Stimulated activated CD4-positive, alpha-beta T cell treated with anti-CD3 and anti-CD28 coated beads, Interleukin-1b, Interleukin-23, amount 100 ng/mL, for 48 hours (primary cell): ENCODE results near the gene SLC35F5.
"Not testable (repeated sequence)": the region's sequence is repeated elsewhere in the genome, so short reads cannot be mapped to it uniquely, and the experiment has no call there.

Experiments
- DNase-seq: peaks from one replicate; pipeline ENCODE4 v3.0.0-alpha.2; 2020

The SLC35F5 gene

DNA sequence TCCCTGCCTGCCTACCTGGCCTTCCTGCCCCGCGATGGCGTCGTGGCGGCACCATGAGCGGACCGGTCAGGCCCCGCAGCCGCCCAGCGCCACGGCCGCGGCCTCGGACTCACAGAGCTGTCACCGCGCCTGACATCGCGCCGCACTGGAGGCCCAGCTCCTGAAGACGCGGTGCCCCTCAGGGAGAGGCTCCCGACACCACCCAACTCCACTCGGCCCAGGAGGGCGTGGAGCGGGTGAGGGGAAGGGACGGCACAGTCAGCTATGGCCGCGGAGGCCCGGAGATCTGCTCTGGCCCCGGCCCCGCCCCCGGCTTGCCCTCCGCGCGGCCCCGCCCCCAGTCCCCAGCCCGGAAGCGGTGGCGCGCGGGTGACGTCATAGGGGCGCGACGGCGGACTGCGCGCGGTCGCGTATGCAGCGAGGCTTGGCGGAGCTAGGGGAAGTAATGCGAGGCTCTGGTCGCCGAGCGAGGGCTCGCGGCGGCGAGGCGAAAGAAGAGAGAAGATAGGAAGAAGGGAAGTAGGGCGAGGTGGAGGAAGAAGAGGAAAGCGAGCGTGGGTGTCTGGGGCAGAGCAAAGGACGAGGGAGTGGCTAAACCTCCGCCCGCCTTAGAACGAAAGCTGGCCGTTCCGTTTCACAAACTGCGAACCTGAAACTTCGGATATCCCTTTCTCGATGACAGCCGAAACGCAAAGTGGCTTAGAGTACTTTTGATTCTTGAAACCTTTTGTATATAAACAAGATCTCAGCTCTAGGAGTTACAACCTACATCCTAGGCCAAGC, at the start of gene SLC35F5:
Gene SLC35F5, minus strand, starts transcription at position 288 of the 783 bp plus-strand sequence. Its CDS starts 233 bp downstream, at position 55.
- DNase-seq: peak; percentile 92

GRCh38 chr2:113799375-113799774, 42.9 kb upstream of the SLC35F5 start:
- no peak for DNase-seq

- no peak for DNase-seq
Measured at GRCh38 chr2:113797237-113797636, 40.8 kb upstream of the SLC35F5 start.

GRCh38 chr2:113796592-113797175, 40.2 kb upstream of the SLC35F5 start:
- no peak for DNase-seq

- DNase-seq: no peak
Measured at GRCh38 chr2:113795405-113795920, 39.0 kb upstream of the SLC35F5 start.

- peak; percentile 10 for DNase-seq
Measured at GRCh38 chr2:113791697-113792590, 35.5 kb upstream of the SLC35F5 start.

DNA sequence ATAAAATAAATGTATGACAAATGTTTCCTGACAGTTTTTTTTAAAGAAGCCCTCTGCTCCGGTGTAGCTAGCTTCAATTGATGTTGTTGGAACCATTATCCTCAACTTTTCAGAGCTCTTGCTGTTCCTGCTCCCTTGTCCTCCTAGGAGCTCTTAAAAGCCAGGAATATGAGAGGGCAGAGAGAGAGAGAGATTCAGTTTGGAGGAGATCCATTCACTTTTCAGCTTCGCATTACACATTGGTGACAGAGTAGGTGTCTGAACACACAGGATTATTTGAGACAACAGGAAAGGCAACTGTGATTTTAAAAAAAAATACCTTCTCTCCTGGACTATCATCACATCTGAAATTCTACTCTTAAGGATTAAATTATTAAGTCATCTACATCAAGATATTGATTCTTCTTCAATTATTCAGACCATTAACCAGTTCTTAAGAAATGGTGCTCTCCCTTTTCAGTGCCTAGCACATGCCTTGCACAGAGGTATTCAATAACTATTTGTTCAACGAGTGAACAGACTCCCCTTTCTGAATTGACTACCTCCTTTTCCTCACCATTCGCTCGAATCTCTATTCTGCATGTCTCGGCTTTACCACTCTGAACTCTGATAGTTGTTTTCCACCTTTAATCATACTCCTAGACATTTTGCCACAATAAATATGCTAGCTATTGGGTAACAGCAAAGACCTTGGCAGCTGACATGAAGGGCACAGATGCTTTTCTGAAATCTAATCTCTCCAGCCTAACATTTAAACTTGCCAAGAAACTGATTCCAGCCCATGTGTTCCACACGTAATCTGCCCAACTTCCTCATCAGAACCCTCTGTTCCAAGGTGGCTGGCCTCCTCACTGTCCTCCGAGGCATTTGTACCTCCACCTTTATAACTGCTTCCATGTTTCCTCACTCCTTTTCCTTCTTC, 28.6 kb upstream of the SLC35F5 start:
- no peak for DNase-seq

- no peak for DNase-seq
Measured at GRCh38 chr2:113780472-113780871, 24.0 kb upstream of the SLC35F5 start.

- no peak for DNase-seq
Measured at GRCh38 chr2:113777371-113777770, 20.9 kb upstream of the SLC35F5 start.

GRCh38 chr2:113776949-113777348, 20.5 kb upstream of the SLC35F5 start:
- no peak for DNase-seq

DNA sequence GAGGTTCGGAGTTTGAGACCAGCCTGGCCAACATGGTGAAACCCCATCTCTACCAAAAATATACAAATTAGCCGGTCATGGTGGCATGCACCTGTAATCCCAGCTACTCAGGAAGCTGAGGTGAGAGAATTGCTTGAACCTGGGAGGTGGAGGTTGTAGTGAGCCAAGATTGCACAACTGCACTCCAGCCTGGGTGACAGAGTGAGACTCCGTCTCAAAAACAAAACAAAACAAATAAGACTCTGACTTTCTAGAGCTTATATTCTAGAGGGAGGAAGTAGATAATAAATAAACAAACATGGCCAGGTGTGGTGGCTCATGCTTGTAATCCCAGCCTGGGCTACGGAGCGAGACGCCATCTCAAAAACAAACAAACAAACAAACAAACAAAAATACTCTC, 18.2 kb upstream of the SLC35F5 start:
- not testable (repeated sequence) for DNase-seq

DNA sequence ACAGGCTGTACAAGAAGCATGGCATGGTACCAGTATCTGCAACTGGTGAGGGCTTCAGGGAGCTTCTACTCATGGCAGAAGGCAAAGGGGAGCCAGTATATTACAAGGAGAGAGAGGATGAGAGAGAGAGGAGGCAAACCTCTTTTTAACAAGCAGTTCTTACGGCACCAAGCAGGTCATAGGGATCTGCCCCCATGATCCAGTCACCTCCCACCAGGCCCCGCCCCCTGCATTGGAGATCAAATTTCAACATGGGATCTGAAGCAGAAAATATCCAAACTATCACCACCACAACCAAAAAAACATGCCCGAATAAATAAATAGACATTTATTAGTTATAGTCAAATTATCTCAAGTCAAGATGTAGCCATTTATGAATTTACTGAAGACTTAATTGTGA, 14.5 kb upstream of the SLC35F5 start:
- DNase-seq: no peak

DNA sequence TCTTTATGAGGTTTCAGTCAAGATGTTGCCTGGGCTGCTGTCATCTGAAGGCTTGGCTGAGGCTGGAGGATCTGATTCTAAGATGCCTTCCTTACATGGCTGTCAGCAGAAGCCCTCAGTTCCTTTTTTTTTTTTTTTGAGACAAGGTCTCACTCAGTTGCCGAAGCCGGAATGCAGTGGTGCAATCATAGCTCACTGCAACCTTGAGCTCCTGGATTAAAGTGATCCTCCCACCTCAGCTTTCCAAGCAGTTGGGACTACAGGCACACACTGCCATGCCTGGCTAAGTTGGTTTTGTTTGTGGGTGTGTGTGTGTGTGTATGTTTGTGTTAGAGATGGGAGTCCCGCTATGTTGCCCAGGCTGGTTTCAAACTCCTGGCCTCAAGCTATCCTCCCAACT, 13.1 kb upstream of the SLC35F5 start:
- DNase-seq: no peak

DNA sequence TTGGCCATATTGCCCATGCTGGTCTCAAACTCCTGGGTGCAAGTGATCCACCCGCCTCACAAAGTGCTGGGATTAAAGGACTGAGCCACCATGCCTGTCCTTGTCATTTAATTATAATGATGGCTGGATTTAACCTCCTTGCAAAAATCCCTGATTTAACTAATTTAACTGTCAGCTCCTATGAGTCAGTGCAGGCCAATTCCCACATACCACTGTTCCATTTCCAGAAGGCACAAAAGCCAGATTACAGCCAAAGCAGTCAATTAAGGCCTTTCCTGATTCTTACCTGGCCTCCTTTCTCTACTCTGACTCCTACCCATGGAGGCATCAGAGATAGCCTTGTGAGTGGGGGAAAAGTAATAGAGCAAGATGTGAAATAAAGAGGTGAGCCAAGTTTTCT, 12.3 kb upstream of the SLC35F5 start:
- DNase-seq: no peak

GRCh38 chr2:113767811-113768460, 11.5 kb upstream of the SLC35F5 start:
- DNase-seq: no peak

DNA sequence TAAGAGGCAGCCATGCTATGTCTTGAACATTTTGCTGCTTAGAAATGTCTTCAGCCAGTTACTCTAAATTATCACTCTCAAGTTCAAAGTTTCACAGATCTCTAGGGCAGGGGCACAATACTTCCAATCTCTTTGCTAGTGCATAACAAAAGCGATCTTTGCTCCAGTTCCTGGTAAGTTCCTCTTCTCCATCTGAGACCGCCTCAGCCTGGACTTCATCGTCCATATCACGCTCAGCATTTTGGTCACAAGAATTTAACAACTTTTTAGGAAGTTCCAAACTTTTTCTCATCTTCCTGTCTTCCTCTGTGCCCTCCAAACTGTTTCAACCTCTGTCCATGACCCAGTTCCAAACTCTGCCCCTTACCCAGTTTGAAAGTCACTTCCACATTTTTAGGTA, 8.8 kb upstream of the SLC35F5 start:
- no peak for DNase-seq

GRCh38 chr2:113762377-113763118, 6.1 kb upstream of the SLC35F5 start:
- no peak for DNase-seq

- DNase-seq: no peak
Measured at GRCh38 chr2:113760400-113760799, 4.0 kb upstream of the SLC35F5 start.

GRCh38 chr2:113757138-113757657, 756 bp upstream of the SLC35F5 start:
- DNase-seq: no peak

DNA sequence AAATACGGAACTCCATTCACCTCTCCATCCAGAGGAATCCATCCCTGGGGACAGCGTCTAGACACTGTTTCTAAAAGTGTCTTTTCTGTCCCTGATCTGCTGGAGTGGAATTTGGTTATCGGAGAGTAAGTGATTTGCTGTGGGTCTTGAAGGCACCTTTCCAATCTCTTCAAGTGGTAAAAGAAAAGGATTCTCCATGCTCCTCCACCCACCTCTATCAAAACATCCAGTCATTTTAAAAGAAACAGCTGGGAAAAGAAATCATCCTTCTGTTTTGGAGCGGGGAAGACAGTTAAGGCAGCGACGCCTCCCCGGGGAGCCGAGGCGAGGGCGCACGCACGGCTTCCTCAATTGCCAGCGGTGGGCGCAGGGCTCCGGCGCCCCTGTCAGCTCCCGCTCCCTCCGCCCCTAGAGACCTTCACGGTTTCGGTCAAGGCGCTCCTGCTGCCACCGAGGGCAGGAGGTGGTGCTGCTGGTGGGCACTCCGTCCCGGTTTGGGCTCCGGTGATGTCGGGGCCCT, 547 bp downstream of the SLC35F5 start:
- peak; percentile 35 for DNase-seq
